Lower lobe of right lung (tissue), 2 donors: ENCODE measurements around the gene UNC5C. TPM values are rescaled to one million over a fixed set of nuclear protein-coding genes. Genes with fewer than 3 reads are reported as not detected.

Experiments used
- ATAC-seq, 2 donors: fragments of 200-7000 bp; cut with Tn5 transposase; one replicate each; pipeline ENCODE4 v1.9.1; 2020 to 2022; ENCODE audit warnings: mild to moderate bottlenecking in 2 of 2, moderate library complexity in 2 of 2
- DNase-seq: peaks from one replicate; pipeline ENCODE4 v3.0.0-alpha.2; 2020
- H3K27ac ChIP-seq: fragments of 200-600 bp; one replicate; pipeline ENCODE4 v1.8.0; 2022
- H3K27me3 ChIP-seq: fragments of 200-600 bp; one replicate; pipeline ENCODE4 v1.8.0; 2022; ENCODE audit warnings: low read depth
- H3K36me3 ChIP-seq: fragments of 200-600 bp; one replicate; pipeline ENCODE4 v1.8.0; 2022; ENCODE audit warnings: mild to moderate bottlenecking
- H3K4me1 ChIP-seq: fragments of 200-600 bp; one replicate; pipeline ENCODE4 v1.8.0; 2022
- H3K4me3 ChIP-seq: fragments of 200-600 bp; one replicate; pipeline ENCODE4 v1.8.0; 2022; ENCODE audit warnings: mild to moderate bottlenecking
- H3K9me3 ChIP-seq: fragments of 200-600 bp; one replicate; pipeline ENCODE4 v1.8.0; 2022
- intact Hi-C: fragments of 100-400 bp; cut with DNase I; formaldehyde crosslinking; loops from one replicate; pipeline ENCODE4 v1.11.0; 2022
- total RNA-seq: library from RNA; stranded (reverse); fragmentation: NEBNext Ultra II Directional; extraction: Animal tissue kit (Norgen Biotek cat#: 25700); gene quantifications from one replicate; pipeline ENCODE4 v1.2.1, GENCODE V29; 2021
- TF ChIP-seq, protein P1 (sequence below): fragments of 200-600 bp; IDR thresholded peaks from one replicate; pipeline ENCODE4 v1.8.0; 2022; ENCODE audit warnings: antibody characterized with exemption, mild to moderate bottlenecking
- donor health status: DM: no; HTN: yes; CAD: no; lungs with severe emphysema.

Gene UNC5C
- total RNA-seq, 1 donor from 2014 or later = 5.1 TPM

DNA sequence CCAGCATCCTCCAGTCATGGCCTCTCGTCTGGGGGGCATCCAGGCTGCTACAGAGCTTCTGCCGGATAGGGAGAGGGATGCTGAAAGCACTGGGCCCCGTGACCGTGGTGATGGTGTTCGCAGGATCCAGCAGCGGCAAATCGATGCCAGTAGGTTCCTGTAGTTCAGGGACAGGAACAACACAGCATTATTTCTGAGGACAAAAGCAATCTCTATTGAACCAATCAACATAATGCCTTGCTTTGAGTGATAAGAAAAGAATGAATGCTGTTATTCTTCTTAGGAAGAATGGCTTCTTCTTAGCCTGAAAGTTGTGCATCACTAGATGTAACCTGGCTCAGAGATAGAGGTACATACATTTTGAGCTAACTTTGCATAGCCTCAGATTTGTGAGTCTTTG, 378.6 kb downstream of the UNC5C start:
- no peak overlapping the region for H3K27ac ChIP-seq
- H3K4me3 ChIP-seq = no peak overlapping the region
- ATAC-seq = no peak
- DNase-seq = no peak
- H3K36me3 ChIP-seq = no peaks in the 10 kb centered on the region
- H3K9me3 ChIP-seq = no peaks in the 10 kb centered on the region
- TF ChIP-seq, protein P1, sequence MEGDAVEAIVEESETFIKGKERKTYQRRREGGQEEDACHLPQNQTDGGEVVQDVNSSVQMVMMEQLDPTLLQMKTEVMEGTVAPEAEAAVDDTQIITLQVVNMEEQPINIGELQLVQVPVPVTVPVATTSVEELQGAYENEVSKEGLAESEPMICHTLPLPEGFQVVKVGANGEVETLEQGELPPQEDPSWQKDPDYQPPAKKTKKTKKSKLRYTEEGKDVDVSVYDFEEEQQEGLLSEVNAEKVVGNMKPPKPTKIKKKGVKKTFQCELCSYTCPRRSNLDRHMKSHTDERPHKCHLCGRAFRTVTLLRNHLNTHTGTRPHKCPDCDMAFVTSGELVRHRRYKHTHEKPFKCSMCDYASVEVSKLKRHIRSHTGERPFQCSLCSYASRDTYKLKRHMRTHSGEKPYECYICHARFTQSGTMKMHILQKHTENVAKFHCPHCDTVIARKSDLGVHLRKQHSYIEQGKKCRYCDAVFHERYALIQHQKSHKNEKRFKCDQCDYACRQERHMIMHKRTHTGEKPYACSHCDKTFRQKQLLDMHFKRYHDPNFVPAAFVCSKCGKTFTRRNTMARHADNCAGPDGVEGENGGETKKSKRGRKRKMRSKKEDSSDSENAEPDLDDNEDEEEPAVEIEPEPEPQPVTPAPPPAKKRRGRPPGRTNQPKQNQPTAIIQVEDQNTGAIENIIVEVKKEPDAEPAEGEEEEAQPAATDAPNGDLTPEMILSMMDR = no peak
- no peaks in the 10 kb centered on the region for H3K27me3 ChIP-seq
- no peaks in the 10 kb centered on the region for H3K4me1 ChIP-seq
- intact Hi-C loops = no loop called here

DNA sequence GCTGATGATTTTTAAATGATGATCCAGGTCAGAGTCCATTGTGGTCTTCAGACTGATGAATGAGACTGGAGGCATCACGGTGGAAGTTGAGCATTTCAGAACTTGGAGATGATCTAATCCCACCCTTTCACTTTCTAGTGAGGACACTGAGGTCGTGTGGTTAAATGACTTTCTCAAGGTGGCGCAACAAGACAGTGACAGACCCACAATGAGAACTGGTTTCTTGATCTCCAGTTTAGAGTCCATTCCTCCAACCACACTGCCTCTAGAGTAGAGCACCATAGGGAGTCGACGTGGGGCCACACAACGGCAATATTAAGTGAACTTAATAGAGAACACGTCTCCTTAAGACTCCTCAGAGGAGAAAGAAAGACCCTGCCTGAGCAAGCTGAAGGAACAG, 381.0 kb downstream of the UNC5C start:
- DNase-seq (no peak), ATAC-seq (no peak)
- Histone ChIP-seq H3K36me3 (no peaks in the 10 kb centered on the region), H3K9me3 (no peaks in the 10 kb centered on the region), H3K4me1 (no peaks in the 10 kb centered on the region), H3K4me3 (no peak overlapping the region), H3K27ac (no peak overlapping the region), H3K27me3 (no peaks in the 10 kb centered on the region)
- TF ChIP-seq, protein P1 = no peak
- intact Hi-C loops = no loop called here

DNA sequence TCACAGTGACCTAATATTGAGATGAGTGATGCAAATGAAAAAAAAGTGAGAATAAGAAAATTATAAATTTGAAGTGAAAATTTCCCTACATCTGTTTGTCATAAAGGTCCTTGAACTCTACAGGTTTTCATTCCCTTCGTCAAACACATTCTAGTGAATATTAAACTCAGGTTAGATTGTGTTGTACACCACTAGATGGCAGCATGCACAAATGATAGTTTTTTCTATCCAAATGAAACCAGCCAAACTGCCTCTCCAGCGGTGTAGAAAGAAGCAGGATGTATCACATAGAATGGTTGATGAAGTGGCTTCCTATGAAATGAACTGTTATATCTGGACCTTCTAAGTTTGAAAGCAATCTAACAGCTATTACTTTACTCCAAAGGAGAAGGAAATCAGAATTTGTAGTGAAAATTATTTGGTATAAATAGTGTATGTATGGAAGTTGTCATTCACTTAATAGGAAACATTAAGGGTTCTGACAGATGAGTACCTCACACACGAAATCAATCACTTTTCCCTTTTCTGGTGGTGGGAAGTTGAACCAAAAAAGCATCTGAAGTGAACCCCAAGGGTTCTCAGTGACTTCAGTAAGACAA, 382.7 kb downstream of the UNC5C start:
- TF ChIP-seq, protein P1 = peak; percentile 67
- H3K9me3 ChIP-seq = no peaks in the 10 kb centered on the region
- ATAC-seq = peak; percentile 66 to 84
- no peak for DNase-seq
- no peak overlapping the region for H3K4me3 ChIP-seq
- intact Hi-C loops = no loop called here
- H3K27me3 ChIP-seq = no peaks in the 10 kb centered on the region
- no peaks in the 10 kb centered on the region for H3K36me3 ChIP-seq
- H3K27ac ChIP-seq = no peak overlapping the region
- H3K4me1 ChIP-seq = no peaks in the 10 kb centered on the region

DNA sequence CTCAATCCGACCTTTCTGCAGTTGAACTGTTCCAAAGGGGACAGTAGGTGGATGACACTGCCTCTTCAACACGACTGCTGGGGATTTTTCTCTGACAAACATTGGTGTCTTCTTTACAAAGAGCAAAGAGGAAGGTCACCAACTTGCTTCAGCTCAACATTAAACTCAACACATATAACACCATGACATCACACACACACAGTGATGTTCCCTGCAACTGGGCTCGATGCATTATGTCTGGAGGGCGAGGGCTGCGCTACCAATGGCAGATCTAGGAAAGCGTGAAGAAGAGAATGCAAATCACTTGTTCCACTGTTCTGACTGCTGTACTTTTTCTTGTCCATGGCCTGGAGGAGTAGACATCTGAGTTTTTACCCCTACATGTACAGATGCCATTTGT, 385.9 kb downstream of the UNC5C start:
- Histone ChIP-seq H3K27ac (no peak overlapping the region), H3K27me3 (no peaks in the 10 kb centered on the region), H3K36me3 (no peaks in the 10 kb centered on the region), H3K9me3 (no peaks in the 10 kb centered on the region), H3K4me3 (no peak overlapping the region), H3K4me1 (no peaks in the 10 kb centered on the region)
- DNase-seq = no peak
- no peak for ATAC-seq
- TF ChIP-seq, protein P1 = no peak
- intact Hi-C loops = no loop called here

DNA sequence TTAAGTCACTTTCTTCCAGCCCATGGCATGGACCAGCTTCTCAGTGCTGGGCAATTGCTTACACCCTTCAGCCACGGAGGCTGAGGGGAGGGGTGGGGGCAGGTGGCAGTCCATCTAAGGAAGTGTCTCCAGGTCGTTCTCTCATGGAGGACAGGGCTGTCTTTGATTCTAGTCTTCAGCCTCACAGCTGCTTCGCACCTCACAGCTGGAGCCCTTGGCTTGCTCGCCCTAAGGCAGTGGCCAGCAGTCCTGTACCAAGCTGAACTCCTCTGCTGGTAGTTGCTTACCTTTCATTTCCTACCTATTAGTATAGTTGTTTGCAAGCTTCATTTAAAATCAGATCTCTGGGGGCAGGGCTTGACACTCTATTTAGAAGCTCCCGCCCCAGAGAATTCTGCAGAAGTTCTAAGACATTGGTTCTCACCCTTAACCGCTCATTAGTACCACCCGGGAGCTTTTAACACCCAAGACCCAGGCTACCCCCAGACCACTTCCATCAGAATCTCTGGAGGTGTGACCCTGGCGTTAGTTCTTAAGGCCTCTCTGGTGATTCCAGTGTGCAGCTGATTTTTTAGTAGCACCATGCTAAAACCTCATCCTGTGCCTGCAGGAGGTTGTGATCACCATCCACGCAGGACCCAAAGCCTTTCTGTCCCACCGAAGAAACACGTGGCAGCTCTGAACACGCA, 386.8 kb downstream of the UNC5C start:
- TF ChIP-seq, protein P1 = no peak
- intact Hi-C loops = no loop called here
- no peaks in the 10 kb centered on the region for H3K36me3 ChIP-seq
- no peak for ATAC-seq
- H3K27ac ChIP-seq = no peak overlapping the region
- DNase-seq = no peak
- no peak overlapping the region for H3K4me3 ChIP-seq
- H3K27me3 ChIP-seq = no peaks in the 10 kb centered on the region
- no peaks in the 10 kb centered on the region for H3K9me3 ChIP-seq
- H3K4me1 ChIP-seq = no peaks in the 10 kb centered on the region
